Gastroesophageal sphincter (tissue), 3 donors: ENCODE data around the gene GRK1.

Experiments
- EP300 ChIP-seq: sonication (generic); formaldehyde crosslinking; IDR thresholded peaks from one replicate; pipeline ENCODE4 v1.6.1; 2017; ENCODE audit warnings: antibody characterized with exemption, mild to moderate bottlenecking
- POLR2A ChIP-seq, 2 donors: fragments of 450-650 bp; IDR thresholded peaks; one replicate each; pipeline ENCODE4 v1.6.1; 2017; ENCODE audit warnings: antibody characterized with exemption in 2 of 2, mild to moderate bottlenecking in 2 of 2, moderate library complexity in 1 of 2
- TF ChIP-seq, protein P1 (sequence below), 4 experiments: fragments of 200-600 bp in 2 of 4; fragments of 450-650 bp in 2 of 4; sonication (generic) in 1 of 4; IDR thresholded peaks; one replicate each; pipeline ENCODE4 v1.5.1; 2017 to 2019; ENCODE audit warnings: antibody characterized with exemption in 4 of 4, mild to moderate bottlenecking in 2 of 4, moderate library complexity in 2 of 4

DNA sequence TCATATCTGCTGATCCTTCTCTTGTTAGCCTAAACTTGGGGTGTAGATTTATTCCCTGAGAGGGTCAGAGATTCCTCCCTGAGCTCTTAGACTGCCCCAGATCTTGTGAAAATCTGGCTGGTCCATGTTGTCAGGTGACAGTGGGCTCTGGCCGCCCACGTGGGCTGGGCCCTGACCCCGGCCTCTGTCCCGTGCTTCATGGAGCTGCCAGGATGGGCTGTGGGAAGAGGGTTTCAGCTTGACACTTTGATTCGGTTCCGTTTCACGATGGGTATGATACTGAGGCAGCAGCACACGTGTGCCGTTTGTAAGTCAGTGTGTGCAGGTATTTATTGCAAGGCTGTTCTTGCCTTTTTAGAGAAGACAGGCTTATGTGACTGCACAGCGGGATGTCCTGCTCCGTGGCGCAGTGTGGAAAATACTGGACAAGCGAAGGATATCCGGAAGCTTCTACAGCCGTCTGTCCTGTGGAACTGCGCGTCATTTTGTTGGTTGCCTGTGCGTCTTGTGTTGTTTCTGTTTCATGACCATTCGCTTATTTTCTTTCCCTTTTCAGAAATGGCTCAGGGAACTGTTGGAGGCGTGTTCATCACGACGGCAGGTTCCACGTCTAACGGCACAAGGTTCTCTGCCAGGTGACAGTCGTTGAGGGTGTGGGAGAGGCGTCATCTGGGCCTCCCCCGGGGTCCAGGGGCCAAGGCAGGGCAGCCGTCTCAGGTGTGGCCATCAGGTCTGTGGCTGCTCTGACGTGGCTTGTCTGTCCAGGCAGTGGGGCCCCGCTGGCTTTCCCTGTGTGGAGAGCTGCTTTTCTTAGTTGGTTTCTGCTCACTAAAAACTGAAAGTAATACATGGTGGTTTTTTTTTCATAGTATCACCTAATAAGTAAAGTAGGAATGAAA, 29.5 kb upstream of the GRK1 start:
- TF ChIP-seq, protein P1, sequence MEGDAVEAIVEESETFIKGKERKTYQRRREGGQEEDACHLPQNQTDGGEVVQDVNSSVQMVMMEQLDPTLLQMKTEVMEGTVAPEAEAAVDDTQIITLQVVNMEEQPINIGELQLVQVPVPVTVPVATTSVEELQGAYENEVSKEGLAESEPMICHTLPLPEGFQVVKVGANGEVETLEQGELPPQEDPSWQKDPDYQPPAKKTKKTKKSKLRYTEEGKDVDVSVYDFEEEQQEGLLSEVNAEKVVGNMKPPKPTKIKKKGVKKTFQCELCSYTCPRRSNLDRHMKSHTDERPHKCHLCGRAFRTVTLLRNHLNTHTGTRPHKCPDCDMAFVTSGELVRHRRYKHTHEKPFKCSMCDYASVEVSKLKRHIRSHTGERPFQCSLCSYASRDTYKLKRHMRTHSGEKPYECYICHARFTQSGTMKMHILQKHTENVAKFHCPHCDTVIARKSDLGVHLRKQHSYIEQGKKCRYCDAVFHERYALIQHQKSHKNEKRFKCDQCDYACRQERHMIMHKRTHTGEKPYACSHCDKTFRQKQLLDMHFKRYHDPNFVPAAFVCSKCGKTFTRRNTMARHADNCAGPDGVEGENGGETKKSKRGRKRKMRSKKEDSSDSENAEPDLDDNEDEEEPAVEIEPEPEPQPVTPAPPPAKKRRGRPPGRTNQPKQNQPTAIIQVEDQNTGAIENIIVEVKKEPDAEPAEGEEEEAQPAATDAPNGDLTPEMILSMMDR (IDR thresholded peaks at IDR 0.05) = no peak
- no peak for TF ChIP-seq POLR2A (IDR thresholded peaks at IDR 0.05)
- TF ChIP-seq EP300 = no peak
